ENCODE data around the gene PIGW.

Gene PIGW

DNA sequence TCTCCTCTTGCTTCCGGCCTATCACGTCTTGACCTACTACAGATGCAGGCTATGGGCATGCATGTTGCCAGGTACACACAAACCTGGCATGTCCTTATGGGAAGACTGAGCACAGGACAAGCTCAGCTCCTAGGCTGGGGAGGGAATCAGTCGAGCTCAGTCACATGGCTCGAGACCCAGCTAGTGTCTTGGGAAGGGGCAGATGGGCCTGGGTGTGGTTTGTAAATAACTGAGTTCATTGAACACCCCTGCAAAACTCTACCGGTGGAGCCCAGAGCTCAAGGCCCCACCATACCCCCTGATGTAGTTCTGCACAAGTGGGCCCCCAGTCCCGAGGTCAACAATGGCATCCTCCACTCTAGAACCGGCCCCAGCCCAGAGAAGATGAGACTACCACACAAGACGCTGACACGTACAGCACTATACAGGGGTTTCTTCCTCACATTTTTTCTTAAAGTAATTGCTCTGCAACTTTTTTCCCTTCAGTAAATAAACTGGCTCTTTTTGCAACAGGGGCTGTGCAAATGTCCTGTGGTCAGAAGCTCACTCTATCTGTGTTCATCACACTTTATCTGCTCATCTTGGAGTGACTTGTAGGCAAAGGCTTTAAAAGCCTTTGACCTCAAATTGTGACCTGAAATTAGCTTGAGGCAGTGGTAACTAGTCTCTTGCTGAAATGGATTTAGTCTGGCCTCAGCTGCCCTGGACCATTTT, 25.4 kb upstream of the PIGW start:
- DNase-seq (ENCODE audit: low read depth): no peak

DNA sequence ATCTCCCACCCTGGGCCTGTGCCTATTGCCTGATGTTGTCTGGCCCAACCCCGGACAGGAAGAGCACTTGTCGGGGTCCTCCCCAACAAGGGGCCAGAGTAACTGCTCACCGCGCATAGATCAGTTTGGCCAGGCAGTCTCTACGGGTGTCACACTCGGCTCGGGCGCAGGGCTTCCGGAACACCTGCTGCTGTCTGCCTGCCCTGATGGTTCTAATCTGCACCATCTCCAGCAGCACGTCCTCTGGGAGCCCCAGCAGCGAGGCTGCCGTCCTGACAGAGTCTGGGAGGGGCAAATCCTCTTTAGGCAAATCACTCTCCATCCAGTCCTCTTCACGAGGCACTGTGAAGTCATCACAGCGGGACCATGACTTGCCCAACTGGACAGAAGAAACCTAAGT, 24.2 kb upstream of the PIGW start:
- no peak for DNase-seq (ENCODE audit: low read depth)

DNA sequence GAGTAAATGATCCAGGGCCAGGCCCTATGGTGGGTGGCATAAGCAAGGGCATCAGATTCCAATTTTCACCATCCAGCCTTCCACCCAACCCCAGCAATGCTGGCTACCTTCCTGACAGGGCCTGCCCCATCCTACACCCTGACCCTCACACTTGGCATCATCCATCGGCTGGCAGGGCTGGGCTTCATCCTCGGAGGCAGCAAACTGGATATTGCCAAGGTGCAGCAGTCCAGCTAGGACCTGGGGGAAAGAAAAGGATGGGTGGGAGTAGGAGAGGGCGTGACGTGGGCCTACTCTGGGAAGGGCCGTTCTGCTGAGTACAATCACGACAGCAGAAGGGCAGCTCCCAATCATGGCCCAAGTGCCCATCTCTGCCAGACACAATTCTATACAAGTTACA, 23.6 kb upstream of the PIGW start:
- no peak for DNase-seq (ENCODE audit: low read depth)

DNA sequence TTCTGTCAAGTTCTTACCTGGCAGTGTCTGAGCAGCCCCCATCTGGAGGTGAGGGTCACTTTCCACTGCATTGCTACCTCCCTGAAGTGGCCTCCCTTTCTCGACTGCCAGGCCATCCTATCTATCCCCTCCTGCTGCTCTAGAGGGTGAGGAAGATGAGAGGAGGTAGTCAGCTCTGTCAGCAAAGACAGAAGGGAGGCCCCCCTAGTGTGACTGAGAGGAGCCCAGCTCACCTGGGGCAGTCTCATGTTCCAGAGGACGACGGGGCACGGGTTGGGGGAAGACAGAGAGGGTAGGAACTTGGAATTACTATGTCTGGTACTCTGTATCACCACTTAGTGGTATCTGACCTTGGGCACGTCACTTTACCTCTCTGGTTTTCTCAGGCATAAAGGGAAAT, 22.1 kb upstream of the PIGW start:
- DNase-seq (ENCODE audit: low read depth): no peak

DNA sequence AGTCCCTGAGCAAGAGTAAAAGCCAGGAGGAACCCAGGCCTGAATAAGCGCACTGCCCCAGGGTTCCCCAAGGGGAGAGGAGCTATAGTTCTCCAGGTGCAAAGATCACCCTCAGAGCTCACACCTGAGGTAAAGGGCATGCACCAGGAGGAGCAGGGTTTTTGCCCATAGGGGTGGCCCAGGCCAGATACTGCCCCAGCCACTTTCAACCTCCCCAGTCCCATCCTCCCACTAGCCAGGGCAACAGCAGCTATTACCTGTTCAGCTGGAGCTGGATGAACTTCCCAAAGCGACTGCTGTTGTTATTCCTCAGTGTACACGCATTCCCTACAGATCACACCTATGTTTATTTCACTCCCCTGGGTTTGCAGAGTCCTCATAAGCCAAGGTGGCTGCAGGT, 19.9 kb upstream of the PIGW start:
- DNase-seq (ENCODE audit: low read depth): no peak

DNA sequence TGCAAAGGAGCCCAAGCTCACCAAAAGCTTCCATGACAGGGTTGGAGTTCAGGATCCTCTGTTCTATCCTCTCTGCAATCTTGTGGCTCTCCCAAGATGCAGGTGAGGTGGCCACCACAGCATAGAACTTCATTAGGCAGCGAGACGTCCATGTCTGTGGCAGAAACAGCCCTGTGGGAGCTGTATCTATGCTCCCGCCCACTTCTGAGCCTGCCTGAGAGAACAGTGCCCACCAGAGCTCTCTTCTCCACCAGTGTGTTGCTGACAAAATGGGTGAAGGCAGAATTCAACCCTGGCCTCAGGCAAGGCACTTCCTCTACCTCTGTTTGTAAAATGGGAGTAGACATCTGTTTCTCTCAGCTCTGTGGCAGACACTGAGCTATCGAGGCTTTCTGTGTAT, 18.9 kb upstream of the PIGW start:
- no peak for DNase-seq (ENCODE audit: low read depth)

DNA sequence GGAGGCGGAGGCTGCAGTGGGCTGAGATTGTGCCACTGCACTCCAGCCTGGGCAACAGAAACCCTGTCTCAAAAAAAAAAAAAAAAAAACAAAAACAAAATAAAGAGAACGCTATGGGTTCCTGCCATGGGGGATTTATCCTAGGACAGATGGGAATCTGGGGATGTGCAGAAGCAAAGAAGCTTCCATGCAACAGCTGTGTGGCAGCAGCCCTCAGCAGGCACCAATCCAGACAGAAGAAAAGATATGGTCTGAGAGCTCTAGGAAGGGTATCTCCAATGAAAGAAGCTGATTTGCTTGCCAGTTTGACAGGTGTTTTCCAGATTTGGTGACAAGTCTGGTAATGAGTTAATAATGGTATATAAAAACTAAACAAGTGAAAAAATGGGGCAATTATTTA, 11.7 kb upstream of the PIGW start:
- no peak for DNase-seq (ENCODE audit: low read depth)

DNA sequence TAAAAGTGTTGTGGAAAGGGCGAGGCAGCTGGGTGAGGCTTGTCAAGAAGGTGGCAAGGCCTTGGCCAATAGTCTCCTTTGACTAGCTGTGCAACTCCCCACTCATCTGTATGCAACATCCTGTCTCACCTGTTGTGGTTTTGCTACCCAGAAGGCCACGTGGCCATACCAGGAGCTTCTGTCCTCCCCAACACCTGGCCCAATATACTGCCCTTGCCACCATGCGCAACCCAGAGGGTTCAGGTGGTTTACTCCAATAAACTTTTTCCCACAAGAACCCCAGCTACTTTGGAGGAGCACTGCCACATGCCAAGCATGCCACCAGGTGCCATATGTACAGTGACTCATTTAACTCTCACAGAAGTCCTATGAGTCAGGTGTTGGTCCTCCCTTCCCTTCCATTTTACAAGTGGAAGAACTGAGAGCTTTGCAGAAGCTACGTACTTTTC, 10.3 kb upstream of the PIGW start:
- DNase-seq (ENCODE audit: low read depth): no peak

DNA sequence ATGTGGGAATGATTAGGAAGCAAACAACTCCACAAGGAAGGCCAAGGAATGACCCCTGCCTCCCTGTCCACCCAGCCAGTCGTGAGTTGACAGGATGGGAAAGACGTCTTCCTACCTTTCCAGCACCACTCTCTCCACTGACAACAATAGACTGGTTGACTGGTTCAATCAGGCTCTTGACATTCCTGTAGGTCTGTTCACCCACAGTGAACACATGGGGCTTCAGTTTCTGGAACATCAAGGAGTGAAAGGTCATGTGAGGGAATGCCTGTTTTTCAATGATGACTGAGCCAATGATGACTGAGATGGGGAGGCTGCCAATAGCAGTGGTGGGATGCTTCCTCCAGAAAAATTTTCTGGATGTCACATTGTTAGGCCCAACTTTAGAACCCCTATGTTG, 9.7 kb upstream of the PIGW start:
- DNase-seq (ENCODE audit: low read depth): no peak

DNA sequence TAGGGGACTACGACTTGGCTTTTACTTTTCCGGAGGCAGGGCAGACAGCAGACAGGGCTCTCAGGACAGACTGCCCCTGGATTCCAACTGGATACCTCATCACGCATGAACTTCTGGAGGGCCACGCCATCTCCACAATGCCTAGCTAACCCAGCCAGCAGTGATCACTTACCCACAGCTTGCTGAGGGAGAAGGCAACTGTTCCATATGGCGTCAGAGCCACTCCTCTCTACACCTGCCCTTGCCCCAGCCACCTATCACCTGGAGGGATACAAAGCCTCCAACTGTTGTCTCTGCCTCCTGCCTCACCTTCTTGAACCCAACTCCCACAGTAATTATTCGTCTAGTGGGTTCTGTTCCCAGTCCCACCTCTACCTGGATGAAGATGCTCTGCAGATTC, 8.9 kb upstream of the PIGW start:
- DNase-seq (ENCODE audit: low read depth): no peak

DNA sequence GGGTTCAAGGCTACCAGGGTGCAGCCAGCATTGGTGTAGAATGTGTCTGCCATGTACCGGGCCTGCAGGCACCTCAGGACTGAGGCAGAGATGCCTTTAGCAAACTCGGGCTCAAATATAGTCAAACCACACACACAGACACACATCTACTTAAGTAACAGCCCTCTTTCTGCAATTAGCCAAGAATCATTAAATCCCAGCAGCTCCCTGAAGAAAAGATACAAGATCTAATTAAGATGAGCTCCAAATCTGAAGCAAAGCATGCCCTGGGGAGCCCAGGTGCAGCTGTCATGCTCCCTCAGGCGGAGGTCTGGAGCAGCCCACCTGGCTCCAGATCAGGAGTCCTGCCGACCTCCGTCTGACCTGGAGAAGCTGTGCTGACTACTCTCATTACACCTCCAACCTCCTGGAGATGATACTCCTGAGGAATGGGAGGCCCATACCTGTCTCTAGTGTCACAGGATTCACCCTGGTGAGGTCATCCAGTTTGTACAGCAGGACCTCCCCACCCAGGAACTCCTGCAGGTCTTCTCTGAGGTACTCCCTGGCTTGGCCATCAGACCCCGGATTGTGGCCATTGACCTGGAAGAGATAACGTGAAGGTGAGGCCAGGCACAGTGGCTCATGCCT, 7.1 kb upstream of the PIGW start:
- DNase-seq (ENCODE audit: low read depth): no peak

DNA sequence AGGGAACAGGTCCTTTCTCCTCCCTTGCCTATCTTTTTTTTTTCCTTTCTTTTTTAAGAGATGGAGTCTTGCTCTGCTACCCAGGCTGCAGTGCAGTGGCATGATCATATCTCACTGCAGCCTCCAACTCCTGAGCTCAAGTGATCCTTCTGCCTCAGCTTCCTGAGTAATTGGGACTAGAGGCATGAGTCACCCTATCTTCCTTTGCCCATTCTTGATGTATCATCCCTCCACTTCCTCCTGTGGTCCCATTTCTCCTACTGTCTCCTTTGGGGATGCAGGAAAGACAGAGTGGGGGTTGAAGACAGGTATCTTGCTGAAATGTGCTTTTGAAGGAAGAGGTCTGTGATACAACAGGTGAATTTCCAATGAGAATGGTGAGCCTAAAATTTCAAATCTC, 5.7 kb upstream of the PIGW start:
- no peak for DNase-seq (ENCODE audit: low read depth)

DNA sequence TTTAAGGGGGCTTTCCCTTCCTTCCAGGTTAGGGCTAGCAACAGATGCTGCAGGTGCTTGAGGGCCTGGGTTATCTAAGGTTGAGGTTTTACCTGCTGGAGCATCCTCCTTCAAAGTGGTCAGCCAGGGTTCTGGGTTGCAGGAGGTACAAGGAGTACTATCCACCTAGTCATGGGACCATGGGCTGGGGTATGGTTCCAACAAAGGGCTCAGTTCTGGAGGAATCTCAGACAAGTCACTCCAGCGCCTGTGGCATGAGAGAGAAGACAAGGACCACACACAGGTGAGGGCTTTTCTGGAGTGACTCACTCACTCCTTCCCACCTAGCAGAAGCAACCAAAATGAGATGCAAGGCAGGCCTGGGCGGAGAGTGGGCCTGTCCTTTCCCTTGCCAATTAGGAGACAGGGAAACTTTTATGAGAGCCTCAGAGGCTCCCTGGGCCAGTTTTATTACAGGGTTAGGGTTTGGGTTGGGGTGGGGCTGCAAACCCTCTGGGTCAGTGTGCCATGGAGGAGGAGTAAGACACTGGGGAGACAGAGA, 2.3 kb upstream of the PIGW start:
- DNase-seq (ENCODE audit: low read depth): no peak

DNA sequence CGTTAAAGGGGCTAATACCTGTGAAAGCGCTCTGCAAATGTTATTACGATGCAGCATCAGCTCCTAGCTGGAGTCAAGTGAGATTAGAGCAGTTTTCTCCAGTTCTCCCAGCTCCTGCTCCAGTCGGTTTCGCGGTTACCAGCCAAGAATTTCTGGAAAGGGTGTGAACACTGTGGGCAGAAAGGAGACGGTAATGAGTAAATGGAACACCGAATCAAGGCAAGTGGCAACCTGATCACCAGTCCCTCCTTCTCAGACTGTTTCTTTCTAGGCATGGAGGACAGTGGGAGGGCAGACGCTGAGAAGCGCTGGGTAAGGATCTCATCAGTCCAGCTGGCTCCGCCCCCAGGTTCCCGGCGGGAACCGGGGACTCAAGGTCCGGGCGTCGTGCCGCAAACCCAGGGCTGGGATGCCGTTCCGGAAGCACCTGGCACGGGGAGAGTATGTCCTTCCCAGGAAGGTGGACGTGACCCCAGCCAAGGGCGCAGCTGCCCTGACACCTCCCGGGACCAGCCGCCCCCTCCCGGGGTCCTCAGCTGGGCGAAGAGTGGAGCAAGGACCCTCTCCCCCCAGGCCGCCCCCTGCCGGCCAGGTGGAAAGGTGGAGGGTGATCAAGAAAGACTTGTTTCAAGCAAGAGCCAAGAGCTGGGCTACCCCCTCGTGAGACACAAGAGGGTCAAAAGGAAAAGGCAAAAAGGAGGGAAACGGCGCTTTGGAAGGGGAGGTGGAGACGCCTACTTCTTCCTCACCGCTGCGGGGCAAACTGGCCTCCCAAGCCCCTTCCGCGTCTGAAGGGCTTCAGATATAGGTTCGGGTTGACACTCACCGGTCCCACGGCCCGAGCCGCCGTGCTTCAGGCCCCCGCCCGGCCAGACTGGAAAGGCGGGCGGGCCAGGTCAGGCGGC, 600 bp upstream of the PIGW start:
- DNase-seq (ENCODE audit: low read depth): peak; percentile 12

DNA sequence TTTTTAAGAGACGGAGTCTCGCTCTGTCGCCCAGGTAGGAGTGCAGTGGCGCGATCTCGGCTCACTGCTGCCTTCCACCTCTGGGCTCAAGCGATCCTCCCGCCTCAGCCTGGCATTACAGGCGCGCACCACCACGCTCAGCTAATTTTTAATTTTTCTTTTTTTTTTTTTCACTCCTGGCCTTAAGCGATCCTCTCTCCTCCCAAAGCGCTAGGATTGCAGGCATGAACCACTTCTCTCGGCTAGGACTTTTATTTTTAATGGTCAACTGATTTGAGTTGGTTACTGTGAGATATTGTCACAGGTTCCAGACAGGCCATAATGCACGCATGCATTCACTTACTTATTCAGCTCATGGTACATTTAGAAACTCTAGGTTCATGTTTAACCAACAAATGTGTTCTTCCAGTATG, 888 bp downstream of the PIGW start:
- DNase-seq (ENCODE audit: low read depth): no peak

DNA sequence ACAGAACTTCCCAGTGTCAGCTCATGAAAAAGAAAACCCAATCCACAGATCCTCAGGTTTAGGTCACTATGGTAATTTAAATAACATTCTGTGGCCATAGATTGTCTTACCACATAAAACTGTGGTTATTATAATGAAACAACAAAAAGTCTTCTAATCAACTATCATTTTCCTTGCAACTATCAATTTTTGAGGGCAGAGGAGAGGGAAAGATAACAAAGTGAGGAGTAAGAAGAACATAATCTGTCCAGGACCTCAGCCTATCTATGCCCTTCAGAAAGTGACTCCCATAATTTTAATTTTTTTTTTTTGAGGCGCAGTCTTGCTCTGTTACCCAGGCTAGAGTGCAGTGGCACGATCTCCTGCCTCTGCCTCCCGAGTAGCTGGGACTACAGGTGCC, 5.9 kb downstream of the PIGW start:
- no peak for DNase-seq (ENCODE audit: low read depth)

DNA sequence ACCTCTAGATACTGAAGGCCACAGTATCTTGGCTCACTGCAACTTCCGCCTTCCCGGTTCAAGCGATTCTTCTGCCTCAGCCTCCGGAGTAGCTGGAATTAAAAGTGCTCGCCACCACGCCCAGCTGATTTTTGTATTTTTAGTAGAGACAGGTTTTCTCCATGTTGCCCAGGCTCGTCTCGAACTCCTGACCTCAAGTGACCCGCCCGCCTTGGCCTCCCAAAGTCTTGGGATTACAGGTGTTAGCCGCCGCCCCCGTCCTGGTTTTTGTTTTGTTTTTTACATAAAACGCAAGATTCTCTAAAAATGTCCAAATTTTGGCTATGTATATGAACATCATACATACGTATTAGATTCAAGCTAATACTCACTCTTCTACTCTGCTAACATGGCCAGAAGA, 8.0 kb downstream of the PIGW start:
- DNase-seq (ENCODE audit: low read depth): no peak

DNA sequence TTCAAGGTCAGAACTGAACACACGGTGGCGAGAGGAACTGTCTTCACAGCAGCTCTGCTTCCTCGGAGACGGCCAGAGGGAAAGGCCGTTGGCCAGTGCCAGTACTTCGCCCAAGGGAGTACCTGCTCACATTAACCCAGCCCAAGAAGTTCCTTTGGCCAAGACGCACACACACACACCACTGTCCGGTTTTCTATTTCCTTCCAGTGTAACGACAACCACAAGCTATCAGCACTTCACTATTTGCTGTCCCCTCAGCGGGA, 9.2 kb downstream of the PIGW start:
- peak; percentile 4 for DNase-seq (ENCODE audit: low read depth)

DNA sequence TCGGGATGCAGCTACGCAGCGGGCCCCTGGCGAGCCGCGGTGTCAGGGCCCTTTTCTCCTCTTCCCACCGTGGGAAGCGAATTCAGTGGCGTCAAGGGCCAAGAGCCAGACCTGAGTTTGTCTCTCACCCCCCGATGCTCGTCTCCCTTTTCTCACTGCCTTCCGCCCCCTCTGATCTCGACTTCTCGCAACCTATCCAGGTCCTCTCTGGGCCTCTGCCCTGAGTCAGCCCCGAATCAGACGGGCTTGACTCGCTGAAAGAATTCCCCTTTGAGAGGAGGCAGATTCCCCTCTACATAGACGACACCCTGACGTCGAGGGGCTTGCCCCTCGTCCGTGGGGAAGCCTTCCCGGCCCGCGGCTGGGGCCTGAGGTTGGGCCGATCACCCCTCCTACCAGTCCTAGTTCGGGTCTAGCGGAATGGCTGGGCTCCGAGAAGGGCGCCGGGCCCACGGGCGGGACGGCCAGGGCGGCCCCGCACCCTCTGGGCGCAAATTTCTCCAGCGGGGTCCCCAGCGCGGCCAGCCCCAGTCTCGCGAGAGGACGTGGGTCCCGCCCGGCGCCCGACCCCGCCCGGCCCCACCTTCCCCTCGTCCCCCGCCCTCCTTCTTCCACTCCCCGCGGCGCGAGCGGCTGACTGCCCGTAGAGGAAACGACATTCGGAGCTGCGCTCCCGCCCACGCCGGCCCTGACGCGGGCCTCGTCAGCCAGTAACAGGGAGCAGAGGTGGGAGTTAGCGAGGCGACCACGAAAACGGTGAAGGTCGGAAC, 9.7 kb downstream of the PIGW start, which contains the start of gene GGNBP2:
Gene GGNBP2, plus strand, starts transcription at position 613 of the 770 bp plus-strand sequence. CDS start 806 bp downstream, outside the sequence.
- DNase-seq (ENCODE audit: low read depth): peak; percentile 86

DNA sequence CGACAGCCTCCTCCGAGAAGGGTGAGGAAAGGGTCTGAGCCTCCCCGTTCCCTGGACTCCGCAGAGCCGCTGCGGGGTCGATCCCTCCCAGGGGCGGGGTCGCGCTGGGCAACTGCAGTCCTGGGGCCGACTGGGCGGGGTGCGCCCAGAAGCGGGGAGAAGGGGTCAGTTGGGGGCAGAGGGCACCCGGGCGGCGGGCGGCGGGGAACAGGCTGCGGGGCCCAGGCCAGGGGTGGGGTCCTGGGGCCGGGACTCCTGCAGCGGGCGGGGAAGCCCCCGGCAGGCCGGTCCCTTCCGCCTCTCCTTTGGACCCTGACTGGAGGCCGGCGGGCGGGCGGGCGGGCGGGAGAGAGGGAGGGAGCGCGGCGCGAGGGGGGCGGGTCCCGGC, 10.3 kb downstream of the PIGW start:
- no peak for DNase-seq (ENCODE audit: low read depth)

DNA sequence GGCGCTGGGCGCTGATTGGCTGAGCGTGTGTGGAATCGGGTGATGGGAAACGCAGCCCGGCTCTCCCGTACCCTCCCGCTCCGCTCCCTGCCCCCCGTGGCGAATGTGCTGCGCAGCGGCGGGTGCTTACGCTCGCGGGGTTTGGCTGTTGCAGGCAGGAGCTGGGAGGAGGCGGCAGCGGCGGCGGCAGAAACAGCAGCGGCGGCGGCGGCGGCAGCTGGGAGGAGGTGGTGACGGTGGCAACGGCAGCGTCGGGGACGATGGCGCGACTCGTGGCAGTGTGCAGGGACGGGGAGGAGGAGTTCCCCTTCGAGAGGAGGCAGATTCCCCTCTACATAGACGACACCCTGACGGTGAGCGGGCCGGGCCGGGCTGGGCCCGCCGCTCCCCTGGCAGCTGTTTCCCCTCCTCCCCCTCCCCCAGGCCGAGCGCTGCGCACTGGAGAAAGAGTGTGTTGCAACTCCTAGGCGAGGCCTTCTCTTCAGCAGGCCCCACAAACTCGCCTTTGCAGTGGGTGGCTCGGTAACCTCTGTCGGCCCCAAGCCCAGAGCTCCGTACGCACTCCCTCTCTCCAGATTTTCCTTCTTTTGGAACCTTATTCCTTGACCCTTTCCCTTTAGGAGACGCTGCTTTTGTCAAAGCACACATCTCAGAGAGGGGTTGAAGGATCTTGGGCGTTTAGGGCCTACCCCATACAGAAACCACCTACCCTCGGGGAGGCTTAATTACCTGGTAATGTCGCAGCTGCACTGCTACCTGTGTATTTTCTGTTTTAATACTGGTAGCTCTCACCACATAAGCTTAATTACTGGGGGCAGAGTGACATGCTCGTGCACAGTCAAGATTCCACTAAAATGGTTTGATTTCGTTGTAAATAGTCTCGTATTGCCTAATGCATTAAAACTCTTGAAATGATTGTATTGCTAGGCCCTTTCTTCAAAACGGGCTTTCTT, 11.0 kb downstream of the PIGW start:
- peak; percentile 92 for DNase-seq (ENCODE audit: low read depth)

Data from stimulated activated CD8-positive, alpha-beta memory T cell treated with anti-CD3 and anti-CD28 coated beads, Interleukin-12 subunit alpha, Interleukin-12 subunit beta, amount 100 ng/mL, for 1 hour (primary cell).